Vagina (tissue), 2 donors: ENCODE data around the gene ZC3H12C.

Experiments used
- CTCF ChIP-seq, 3 experiments: fragments of 450-650 bp in 2 of 3; fragments of 200-600 bp in 1 of 3; sonication (generic) in 1 of 3; IDR thresholded peaks; one replicate each; pipeline ENCODE4 v1.5.1; 2017 to 2019; ENCODE audit warnings: antibody characterized with exemption in 3 of 3, mild to moderate bottlenecking in 2 of 3, moderate library complexity in 2 of 3
- POLR2AphosphoS5 ChIP-seq, 2 donors: sonication (generic); formaldehyde crosslinking; IDR thresholded peaks; one replicate each; pipeline ENCODE4 v1.9.0; 2017; ENCODE audit warnings: antibody characterized with exemption in 2 of 2, mild to moderate bottlenecking in 2 of 2, low read depth in 1 of 2; ENCODE audit not compliant: insufficient read depth in 1 of 2

- TF ChIP-seq CTCF (IDR thresholded peaks at IDR 0.05) (no peak), POLR2AphosphoS5 (IDR thresholded peaks at IDR 0.05; ENCODE audit: insufficient read depth in 1 of 2, low read depth in 1 of 2) (no peak)
Measured at GRCh38 chr11:110123003-110123402, 29.8 kb downstream of the ZC3H12C start.
